Ishikawa (cell line): Measurements from ENCODE around the gene PSMG4.

Experiments used
- CREB1 ChIP-seq: IDR thresholded peaks from 2 replicates; pipeline ENCODE4 v1.6.1; 2012; ENCODE audit warnings: low read depth
- EP300 ChIP-seq: IDR thresholded peaks from 2 replicates; pipeline ENCODE4 v1.6.1; 2012; ENCODE audit warnings: borderline replicate concordance
- YY1 ChIP-seq: IDR thresholded peaks from 2 replicates; pipeline ENCODE4 v1.6.1; 2012; ENCODE audit warnings: low read depth

DNA sequence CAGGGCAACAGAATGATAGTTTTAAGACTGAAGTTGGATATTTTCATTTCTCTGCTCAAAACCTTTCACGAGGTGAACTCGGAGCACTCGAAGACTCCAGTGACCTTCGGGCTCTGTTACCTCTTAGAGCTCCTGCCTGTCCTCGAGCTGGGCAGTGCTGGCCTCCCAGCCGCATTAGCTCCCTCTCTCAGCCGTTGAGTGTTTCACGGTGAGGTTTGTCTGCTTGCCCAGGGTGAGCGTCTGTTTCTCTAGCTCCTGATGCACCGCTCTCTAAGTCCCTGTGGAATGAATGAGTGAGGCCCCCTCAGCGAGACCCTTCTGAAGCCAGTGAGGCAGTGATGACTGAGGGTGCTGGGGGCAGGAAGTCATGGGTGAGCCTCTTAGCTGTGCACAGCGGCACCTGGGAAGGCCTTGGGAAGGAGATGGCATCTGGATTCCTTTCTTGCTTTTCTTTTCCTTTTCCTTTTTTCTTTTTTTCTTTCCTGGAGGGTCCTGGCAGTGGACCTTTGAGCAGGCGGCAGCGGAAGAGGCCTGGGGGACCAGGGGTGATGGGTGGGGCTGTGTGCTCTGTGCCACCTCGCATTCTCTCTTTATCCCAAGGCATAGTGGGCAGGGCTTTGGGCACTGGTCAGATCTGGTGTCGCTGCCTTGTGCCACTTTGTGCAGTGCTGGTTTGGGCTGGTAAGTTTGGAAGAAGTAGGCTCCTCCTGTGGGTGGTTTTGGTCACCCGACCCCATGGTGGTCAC is 2.2 kb downstream of the PSMG4 start:
- TF ChIP-seq YY1 = no peak
- no peak for TF ChIP-seq EP300
- no peak for TF ChIP-seq CREB1
